K562 (cell line): ENCODE measurements around the gene TMEM33. TPM values are rescaled to one million over a fixed set of nuclear protein-coding genes. Genes with fewer than 3 reads are reported as not detected.

Experiments
- ARID3A ChIP-seq: IDR thresholded peaks from 2 replicates; pipeline ENCODE4 v1.6.1; 2012; ENCODE audit warnings: low read depth, low read length, improper control_type of control experiment, borderline replicate concordance
- HLTF ChIP-seq: fragments of 450-650 bp; IDR thresholded peaks from 2 replicates; pipeline ENCODE4 v1.6.1; 2016
- NFE2 ChIP-seq: IDR thresholded peaks from 2 replicates; pipeline ENCODE4 v1.6.1; 2014; ENCODE audit warnings: antibody characterized with exemption, low read depth
- PBX2 ChIP-seq, 2 experiments: IDR thresholded peaks in 1 of 2; conservative IDR thresholded peaks in 1 of 2; 2 replicates each; pipeline ENCODE4 v1.6.1; 2016; ENCODE audit warnings: low read depth in 2 of 2, mild to moderate bottlenecking in 1 of 2, missing compliant biosample characterization in 1 of 2, missing genetic modification characterization in 1 of 2, moderate library complexity in 1 of 2
- XRCC5 ChIP-seq: fragments of 200-400 bp; formaldehyde crosslinking; IDR thresholded peaks from 2 replicates; pipeline ENCODE4 v1.6.1; 2017; ENCODE audit warnings: low read depth, mild to moderate bottlenecking, low read length
- ZNF239 ChIP-seq: fragments of 250-450 bp; sonication (Bioruptor Pico); IDR thresholded peaks from 2 replicates; pipeline ENCODE4 v1.4.0; 2020; ENCODE audit warnings: mild to moderate bottlenecking
- polyA plus RNA-seq, 8 experiments: library from polyadenylated mRNA; depleted of rRNA in 4 of 8; stranded (reverse) in 5 of 8; unstranded in 3 of 8; fragments of >200 nt; fragmentation: Nextera tagmentation in 2 of 8; fragmentation: Illumina TruSeq in 1 of 8; extraction: Ambion mirVana in 2 of 8; extraction: Trizol in 1 of 8; gene quantifications; 2 replicates each; pipeline versions ENCODE4 v1.2.1 to v1.2.3, GENCODE V29; 2011 to 2014; ENCODE audit warnings: inconsistent platforms in 1 of 8, missing spikeins in 1 of 8
- total RNA-seq, 7 experiments: library from RNA; depleted of rRNA in 6 of 7; stranded (reverse); fragments of >200 nt in 6 of 7; fragmentation: Illumina TruSeq in 2 of 7; extraction: Trizol in 2 of 7; gene quantifications; 2 replicates each; pipeline versions ENCODE4 v1.2.1 to v1.2.3, GENCODE V29; 2011 to 2021; ENCODE audit warnings: low replicate concordance in 1 of 7

TMEM33 gene
- total and polyA plus RNA-seq, 9 of the 15 experiments (the other 6 are each of a cell fraction or from before 2014, with no cell fraction given), result 16.8 to 85.9 (median 67.9) TPM

- TF ChIP-seq NFE2 (no peak), HLTF (0 out of 2 replicates have a peak, but pooled peaks have one; percentile 31), XRCC5 (peak; percentile 81; the same call in 1 of the 2 replicates), PBX2 (CRISPR knock-in tag; IDR thresholded peaks at IDR 0.05; ENCODE audit: low read depth) (no peak), PBX2 (tag; conservative IDR thresholded peaks at IDR 0.05; ENCODE audit: low read depth) (no peak), ZNF239 (CRISPR knock-in tag) (no peak), ARID3A (no peak)
These were observed at the start of gene TMEM33 (continued) for GRCh38 chr4:41934901-41935651.
